ENCODE measurements around the gene SELENOP. TPM values are rescaled to one million over a fixed set of nuclear protein-coding genes. Genes with fewer than 3 reads are reported as not detected.

SELENOP gene
- total RNA-seq, 1 experiment from 2014 or later = 5.3 TPM

- Histone ChIP-seq H4K20me1 (ENCODE audit: insufficient read depth) (no peaks in the 10 kb centered on the region), H3K9me2 (ENCODE audit: insufficient read depth) (0 out of 2 replicates have a peak, but pooled peaks cover 5% of the 10 kb centered on the region), H3F3A (ENCODE audit: insufficient read depth, low read depth) (no peaks in the 10 kb centered on the region), H3K27me3 (ENCODE audit: insufficient read depth, low read depth) (no peaks in the 10 kb centered on the region), H3K4me1 (replicated peaks; ENCODE audit: insufficient read depth) (no peaks in the 10 kb centered on the region), H3K4me2 (no peak overlapping the region), H3K79me2 (ENCODE audit: low read depth) (no peaks in the 10 kb centered on the region), H3K27ac (no peak overlapping the region), H3K36me3 (ENCODE audit: low read depth) (no peaks in the 10 kb centered on the region), H2AFZ (no peak overlapping the region), H3K4me3 (no peak overlapping the region), H3K9me3 (ENCODE audit: insufficient read depth, low read depth) (no peaks in the 10 kb centered on the region)
- BruUV-seq (replicated peaks) = no TSS peak
- ChIA-PET POLR2A (ENCODE audit: unreplicated experiment) (no interaction called here), CTCF (no interaction called here)
- no peak for DNase-seq
- no peak for TF ChIP-seq EZH2 (IDR thresholded peaks at IDR 0.05; ENCODE audit: low read depth)
- intact Hi-C loops (cut with micrococcal nuclease; ENCODE audit: unreplicated experiment) = no loop called here
Observed at GRCh38 chr5:42791151-42791550, 20.5 kb downstream of the SELENOP start.

GRCh38 chr5:42787845-42788244 lies 23.8 kb downstream of the SELENOP start:
- Histone ChIP-seq H3K79me2 (ENCODE audit: low read depth) (no peaks in the 10 kb centered on the region), H2AFZ (no peak overlapping the region), H4K20me1 (ENCODE audit: insufficient read depth) (no peaks in the 10 kb centered on the region), H3F3A (ENCODE audit: insufficient read depth, low read depth) (no peaks in the 10 kb centered on the region), H3K36me3 (ENCODE audit: low read depth) (no peaks in the 10 kb centered on the region), H3K9me3 (ENCODE audit: insufficient read depth, low read depth) (peaks cover 5% of the 10 kb centered on the region; the same call in 1 of the 2 replicates), H3K9me2 (ENCODE audit: insufficient read depth) (0 out of 2 replicates have a peak, but pooled peaks cover 5% of the 10 kb centered on the region), H3K4me1 (replicated peaks; ENCODE audit: insufficient read depth) (no peaks in the 10 kb centered on the region), H3K27ac (no peak overlapping the region), H3K4me3 (no peak overlapping the region), H3K4me2 (no peak overlapping the region), H3K27me3 (ENCODE audit: insufficient read depth, low read depth) (no peaks in the 10 kb centered on the region)
- no peak for TF ChIP-seq CTCF (conservative IDR thresholded peaks at IDR 0.05)
- no peak for TF ChIP-seq EZH2 (IDR thresholded peaks at IDR 0.05; ENCODE audit: low read depth)
- POLR2A ChIA-PET (ENCODE audit: unreplicated experiment) = no interaction called here
- CTCF ChIA-PET = no interaction called here
- no TSS peak for BruUV-seq (replicated peaks)
- intact Hi-C loops (cut with micrococcal nuclease; ENCODE audit: unreplicated experiment) = no loop called here
- no peak for DNase-seq

GRCh38 chr5:42787073-42787472 lies 24.6 kb downstream of the SELENOP start:
- Histone ChIP-seq H3F3A (ENCODE audit: insufficient read depth, low read depth) (no peaks in the 10 kb centered on the region), H3K4me2 (no peak overlapping the region), H2AFZ (no peak overlapping the region), H3K4me3 (no peak overlapping the region), H3K79me2 (ENCODE audit: low read depth) (no peaks in the 10 kb centered on the region), H4K20me1 (ENCODE audit: insufficient read depth) (no peaks in the 10 kb centered on the region), H3K36me3 (ENCODE audit: low read depth) (no peaks in the 10 kb centered on the region), H3K9me3 (ENCODE audit: insufficient read depth, low read depth) (peaks cover 5% of the 10 kb centered on the region; the same call in 1 of the 2 replicates), H3K9me2 (ENCODE audit: insufficient read depth) (0 out of 2 replicates have a peak, but pooled peaks cover 5% of the 10 kb centered on the region), H3K27ac (no peak overlapping the region), H3K27me3 (ENCODE audit: insufficient read depth, low read depth) (no peaks in the 10 kb centered on the region), H3K4me1 (replicated peaks; ENCODE audit: insufficient read depth) (no peaks in the 10 kb centered on the region)
- ChIA-PET CTCF (no interaction called here), POLR2A (ENCODE audit: unreplicated experiment) (no interaction called here)
- no TSS peak for BruUV-seq (replicated peaks)
- no peak for DNase-seq
- intact Hi-C loops (cut with micrococcal nuclease; ENCODE audit: unreplicated experiment) = no loop called here
- TF ChIP-seq CTCF (conservative IDR thresholded peaks at IDR 0.05) = no peak
- no peak for TF ChIP-seq EZH2 (IDR thresholded peaks at IDR 0.05; ENCODE audit: low read depth)

- no TSS peak for BruUV-seq (replicated peaks)
- POLR2A ChIA-PET (ENCODE audit: unreplicated experiment) = no interaction called here
Observed at GRCh38 chr5:42785756-42786155, 25.9 kb downstream of the SELENOP start.

More at GRCh38 chr5:42785756-42786155, 25.9 kb downstream of the SELENOP start:
- peaks cover 5% of the 10 kb centered on the region; the same call in 1 of the 2 replicates for H3K9me3 ChIP-seq (ENCODE audit: insufficient read depth, low read depth)
- H3K4me1 ChIP-seq (replicated peaks; ENCODE audit: insufficient read depth) = no peaks in the 10 kb centered on the region
- no peak for TF ChIP-seq EZH2 (IDR thresholded peaks at IDR 0.05; ENCODE audit: low read depth)
- H3K79me2 ChIP-seq (ENCODE audit: low read depth) = no peaks in the 10 kb centered on the region
- no peak overlapping the region for H3K4me3 ChIP-seq
- H3K27ac ChIP-seq = no peak overlapping the region
- H3K4me2 ChIP-seq = no peak overlapping the region
- no peaks in the 10 kb centered on the region for H4K20me1 ChIP-seq (ENCODE audit: insufficient read depth)
- no peaks in the 10 kb centered on the region for H3F3A ChIP-seq (ENCODE audit: insufficient read depth, low read depth)
- no peaks in the 10 kb centered on the region for H3K36me3 ChIP-seq (ENCODE audit: low read depth)
- no peaks in the 10 kb centered on the region for H3K27me3 ChIP-seq (ENCODE audit: insufficient read depth, low read depth)
- no peak overlapping the region for H2AFZ ChIP-seq
- no peak for DNase-seq
- intact Hi-C loops (cut with micrococcal nuclease; ENCODE audit: unreplicated experiment) = no loop called here
- CTCF ChIA-PET = no interaction called here
- H3K9me2 ChIP-seq (ENCODE audit: insufficient read depth) = 0 out of 2 replicates have a peak, but pooled peaks cover 5% of the 10 kb centered on the region
